ENCODE data around the gene MARK3.
"Not testable (repeated sequence)": the region's sequence is repeated elsewhere in the genome, so short reads cannot be mapped to it uniquely, and the experiment has no call there.

The MARK3 gene

GRCh38 chr14:103385152-103385928 lies at the start of gene MARK3:
TSS of gene MARK3 (plus strand) at chr14:103385415. CDS start at chr14:103386030, 615 bp downstream.
- peak; percentile 98 for DNase-seq

GRCh38 chr14:103336191-103336590 lies 49.0 kb upstream of the MARK3 start:
- DNase-seq = no peak

GRCh38 chr14:103337794-103338193 lies 47.4 kb upstream of the MARK3 start:
- no peak for DNase-seq

- DNase-seq = no peak
These were observed 45.7 kb upstream of the MARK3 start for GRCh38 chr14:103339561-103339960.

GRCh38 chr14:103340480-103341212 lies 44.6 kb upstream of the MARK3 start:
- no peak for DNase-seq

GRCh38 chr14:103341250-103342129 lies 43.7 kb upstream of the MARK3 start:
- DNase-seq = no peak

GRCh38 chr14:103343164-103343879 lies 41.9 kb upstream of the MARK3 start:
- DNase-seq = no peak

- DNase-seq = no peak
These were observed 41.1 kb upstream of the MARK3 start for GRCh38 chr14:103343905-103344797.

GRCh38 chr14:103346286-103346685 lies 38.9 kb upstream of the MARK3 start:
- no peak for DNase-seq

- DNase-seq = no peak
These were observed 38.0 kb upstream of the MARK3 start for GRCh38 chr14:103347091-103347815.

- no peak for DNase-seq
These were observed 37.1 kb upstream of the MARK3 start for GRCh38 chr14:103348154-103348553.

- no peak for DNase-seq
These were observed 35.2 kb upstream of the MARK3 start for GRCh38 chr14:103349982-103350381.

GRCh38 chr14:103353362-103353761 lies 31.9 kb upstream of the MARK3 start:
- DNase-seq = no peak

- DNase-seq = no peak
These were observed 31.1 kb upstream of the MARK3 start for GRCh38 chr14:103354141-103354540.

- DNase-seq = no peak
These were observed 29.1 kb upstream of the MARK3 start for GRCh38 chr14:103356024-103356682.

GRCh38 chr14:103357552-103357951 lies 27.7 kb upstream of the MARK3 start:
- DNase-seq = not testable (repeated sequence)

- DNase-seq = no peak
These were observed 24.7 kb upstream of the MARK3 start for GRCh38 chr14:103360548-103360947.

GRCh38 chr14:103361867-103362266 lies 23.3 kb upstream of the MARK3 start:
- peak; percentile 40 for DNase-seq

- DNase-seq = no peak
These were observed 22.4 kb upstream of the MARK3 start for GRCh38 chr14:103362780-103363179.

- DNase-seq = no peak
These were observed 18.5 kb upstream of the MARK3 start for GRCh38 chr14:103366741-103367140.

Measured in activated CD4-positive, alpha-beta T cell treated with anti-CD3 and anti-CD28 coated beads for 48 hours (primary cell).